A673 (cell line): ENCODE data around the gene CFAP58.

ENCODE experiments used
- EZH2 ChIP-seq: fragments of 200-600 bp; sonication (generic); IDR thresholded peaks from 2 replicates; pipeline ENCODE4 v1.6.1; 2017; ENCODE audit warnings: borderline replicate concordance, low read depth, mild to moderate bottlenecking, mixed read lengths, antibody characterized with exemption, low read length; ENCODE audit not compliant: poor library complexity, severe bottlenecking
- TF ChIP-seq, protein P1 (sequence below): fragments of 300-800, 200-600 bp; sonication (generic); conservative IDR thresholded peaks from 2 replicates; pipeline ENCODE4 v1.5.1; 2017; ENCODE audit warnings: low read depth, mild to moderate bottlenecking, antibody characterized with exemption, low read length, moderate library complexity, mixed read lengths

DNA sequence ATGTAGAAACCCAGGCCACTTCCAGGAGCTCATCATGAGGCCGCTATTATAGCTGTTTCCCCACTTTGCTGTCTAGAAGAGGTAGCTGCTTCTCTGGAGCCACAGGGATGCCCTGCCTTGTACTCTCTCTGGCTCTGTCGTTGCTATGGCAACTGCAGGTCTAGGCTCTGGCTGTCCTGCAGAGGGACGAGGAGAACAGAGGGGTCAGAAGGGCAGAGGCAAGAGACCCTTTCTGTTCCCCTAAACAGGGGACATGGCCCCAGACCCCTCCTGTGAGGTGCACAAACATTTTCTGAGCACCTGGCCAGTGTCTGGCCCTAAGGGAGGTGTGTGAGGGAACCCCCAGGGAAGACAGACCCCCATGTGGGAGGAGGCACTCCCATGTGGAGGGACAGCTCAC lies 46.7 kb upstream of the CFAP58 start:
- TF ChIP-seq, protein P1, sequence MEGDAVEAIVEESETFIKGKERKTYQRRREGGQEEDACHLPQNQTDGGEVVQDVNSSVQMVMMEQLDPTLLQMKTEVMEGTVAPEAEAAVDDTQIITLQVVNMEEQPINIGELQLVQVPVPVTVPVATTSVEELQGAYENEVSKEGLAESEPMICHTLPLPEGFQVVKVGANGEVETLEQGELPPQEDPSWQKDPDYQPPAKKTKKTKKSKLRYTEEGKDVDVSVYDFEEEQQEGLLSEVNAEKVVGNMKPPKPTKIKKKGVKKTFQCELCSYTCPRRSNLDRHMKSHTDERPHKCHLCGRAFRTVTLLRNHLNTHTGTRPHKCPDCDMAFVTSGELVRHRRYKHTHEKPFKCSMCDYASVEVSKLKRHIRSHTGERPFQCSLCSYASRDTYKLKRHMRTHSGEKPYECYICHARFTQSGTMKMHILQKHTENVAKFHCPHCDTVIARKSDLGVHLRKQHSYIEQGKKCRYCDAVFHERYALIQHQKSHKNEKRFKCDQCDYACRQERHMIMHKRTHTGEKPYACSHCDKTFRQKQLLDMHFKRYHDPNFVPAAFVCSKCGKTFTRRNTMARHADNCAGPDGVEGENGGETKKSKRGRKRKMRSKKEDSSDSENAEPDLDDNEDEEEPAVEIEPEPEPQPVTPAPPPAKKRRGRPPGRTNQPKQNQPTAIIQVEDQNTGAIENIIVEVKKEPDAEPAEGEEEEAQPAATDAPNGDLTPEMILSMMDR = no peak
- TF ChIP-seq EZH2 = no peak
